AG09309 (cell line): ENCODE data around the gene DAND5.
A peak's percentile ranks its signal among the peaks of the same experiment; 100 is the strongest.

Experiments used
- DNase-seq: peaks from one replicate; pipeline ENCODE4 v3.0.0-alpha.2; 2010; ENCODE audit warnings: low read depth
- H3K4me3 ChIP-seq: 2 replicates; pipeline ENCODE4 v1.5.1; 2011; ENCODE audit warnings: mild to moderate bottlenecking, low read depth, low read length, moderate library complexity; ENCODE audit not compliant: control insufficient read depth
- CTCF ChIP-seq: IDR thresholded peaks from 2 replicates; pipeline ENCODE4 v1.5.1; 2011; ENCODE audit warnings: mild to moderate bottlenecking, low read depth, low read length, inconsistent platforms; ENCODE audit not compliant: insufficient read depth, control insufficient read depth; ENCODE audit errors: missing control alignments

DAND5 gene

GRCh38 chr19:12969292-12969988 lies at the start of gene DAND5:
TSS of gene DAND5 (plus strand) at chr19:12969576. CDS start at chr19:12969661, 85 bp downstream.
- no peak for DNase-seq

GRCh38 chr19:12921047-12921446 lies 48.3 kb upstream of the DAND5 start:
- DNase-seq: no peak
- H3K4me3 ChIP-seq: no peak overlapping the region
- no peak for TF ChIP-seq CTCF

More at GRCh38 chr19:12969292-12969988, at the start of gene DAND5:
- no peak for TF ChIP-seq CTCF
- no peak within 1 kb of the TSS for H3K4me3 ChIP-seq

GRCh38 chr19:12922959-12923358 lies 46.4 kb upstream of the DAND5 start:
- no peak for TF ChIP-seq CTCF
- no peak for DNase-seq
- H3K4me3 ChIP-seq: no peak overlapping the region

- no peak for TF ChIP-seq CTCF
- no peak for DNase-seq
- H3K4me3 ChIP-seq: no peak overlapping the region
These were observed 44.6 kb upstream of the DAND5 start for GRCh38 chr19:12924621-12925310.

- no peak for TF ChIP-seq CTCF
- H3K4me3 ChIP-seq: no peak overlapping the region
- no peak for DNase-seq
These were observed 39.3 kb upstream of the DAND5 start for GRCh38 chr19:12930002-12930645.

- no peak for DNase-seq
- no peak for TF ChIP-seq CTCF
- H3K4me3 ChIP-seq: peak overlapping the region; percentile 89
These were observed 36.7 kb upstream of the DAND5 start for GRCh38 chr19:12932392-12933286.
